GM18511 (cell line): ENCODE data around the gene MARS1.

Source experiments
- ATAC-seq: cut with Tn5 transposase; IDR thresholded peaks from one replicate; pipeline ENCODE4 v1.9.1; 2021; ENCODE audit warnings: mild to moderate bottlenecking, moderate library complexity; ENCODE audit not compliant: unreplicated experiment

MARS1 gene

GRCh38 chr12:57526477-57527126 lies 38.7 kb downstream of the MARS1 start:
- ATAC-seq = no peak

DNA sequence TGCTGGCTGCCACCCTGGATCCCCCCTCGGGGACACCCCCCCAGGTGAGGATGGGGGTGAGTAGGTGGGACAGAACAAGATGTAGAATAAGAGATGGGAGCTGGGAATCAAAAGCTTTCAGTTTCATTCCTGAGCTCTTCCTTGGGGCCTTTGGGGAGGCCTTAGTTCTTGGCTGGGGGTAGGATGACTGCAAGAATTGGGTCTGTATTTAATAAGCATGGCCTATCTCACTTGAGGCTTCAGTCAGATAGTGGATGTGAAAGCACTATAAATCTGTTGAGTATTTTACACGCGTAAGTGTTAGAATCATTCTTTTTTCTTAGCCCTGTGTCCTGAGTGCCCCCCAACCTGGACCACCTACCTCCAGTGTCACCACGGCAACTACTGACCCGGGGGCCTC lies 39.3 kb downstream of the MARS1 start:
- ATAC-seq = no peak

GRCh38 chr12:57528176-57528575 lies 40.3 kb downstream of the MARS1 start:
- ATAC-seq = no peak

DNA sequence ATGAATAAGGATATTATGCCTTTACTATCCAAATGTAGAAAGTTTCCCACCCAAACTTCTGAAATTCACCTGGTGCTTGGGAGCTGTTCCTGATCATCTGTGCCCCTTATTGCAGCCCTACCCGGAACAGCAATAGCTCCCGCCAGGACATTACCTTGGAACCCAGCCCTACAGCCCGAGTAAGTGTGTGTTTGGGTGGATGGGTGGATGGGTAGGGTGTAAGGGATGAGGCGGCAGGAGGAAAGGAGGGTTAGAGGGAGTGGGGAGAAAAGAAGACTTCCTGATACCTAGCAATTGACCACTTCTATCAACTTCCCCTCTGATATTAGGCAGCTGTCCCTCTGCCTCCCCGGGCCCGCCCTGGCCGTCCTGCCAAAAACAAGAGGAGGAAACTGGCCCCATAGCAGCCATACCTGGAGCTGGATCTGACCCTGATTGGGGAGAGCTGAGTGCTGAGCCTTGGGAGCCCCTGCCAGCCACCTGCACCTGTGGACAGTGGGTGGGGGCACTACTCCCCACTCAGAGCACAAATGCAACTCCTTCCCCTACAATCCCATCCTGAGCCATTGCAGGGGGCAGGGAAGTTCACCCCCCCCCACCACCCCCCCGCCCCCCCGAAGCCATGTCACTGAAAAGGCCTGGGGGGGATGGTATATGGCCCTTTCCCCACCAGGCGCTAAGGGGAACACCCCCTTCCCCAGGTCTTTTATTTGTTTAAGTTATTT lies 41.1 kb downstream of the MARS1 start:
- no peak for ATAC-seq

GRCh38 chr12:57529831-57530230 lies 42.0 kb downstream of the MARS1 start:
- no peak for ATAC-seq

- ATAC-seq = no peak
Observed at GRCh38 chr12:57530396-57531142, 42.7 kb downstream of the MARS1 start.

DNA sequence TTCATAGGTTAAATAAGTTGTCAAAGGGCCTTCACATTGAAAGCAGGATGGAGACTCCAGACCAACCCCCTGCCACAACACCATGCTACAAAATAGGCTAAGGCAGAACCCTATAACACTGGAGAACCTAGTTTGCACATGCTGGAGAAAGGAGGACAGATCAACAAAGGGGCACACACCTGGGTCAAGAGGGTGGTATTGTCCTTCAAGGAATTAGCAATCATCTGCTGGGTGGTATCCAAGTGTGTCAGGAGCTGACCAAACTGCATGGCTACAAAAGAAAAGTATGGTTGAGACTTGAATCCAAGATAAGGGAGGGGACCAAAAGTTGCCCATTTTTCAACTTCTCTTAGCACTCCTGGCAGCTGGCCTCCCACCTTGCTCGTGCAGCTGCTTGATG lies 44.0 kb downstream of the MARS1 start:
- no peak for ATAC-seq

DNA sequence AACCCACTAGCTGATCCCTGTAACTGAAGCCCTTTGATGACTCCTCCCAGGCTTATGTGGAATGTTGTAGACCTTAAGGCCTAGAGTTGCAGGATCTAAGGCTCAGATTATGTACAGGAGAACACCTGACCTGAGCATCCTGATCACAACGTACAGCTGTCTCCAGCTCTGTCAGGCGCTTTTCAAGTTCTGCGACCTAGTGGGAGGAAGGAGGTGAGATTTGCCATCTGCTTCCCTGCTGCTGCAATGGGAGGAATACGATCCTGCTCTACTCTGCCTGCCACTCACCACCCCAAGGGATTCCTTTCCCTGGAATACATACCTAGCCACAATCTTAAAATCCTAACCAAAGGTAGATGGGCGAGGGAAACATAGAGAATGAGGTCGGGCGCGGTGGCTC lies 45.2 kb downstream of the MARS1 start:
- no peak for ATAC-seq

GRCh38 chr12:57534250-57534649 lies 46.4 kb downstream of the MARS1 start:
- no peak for ATAC-seq

DNA sequence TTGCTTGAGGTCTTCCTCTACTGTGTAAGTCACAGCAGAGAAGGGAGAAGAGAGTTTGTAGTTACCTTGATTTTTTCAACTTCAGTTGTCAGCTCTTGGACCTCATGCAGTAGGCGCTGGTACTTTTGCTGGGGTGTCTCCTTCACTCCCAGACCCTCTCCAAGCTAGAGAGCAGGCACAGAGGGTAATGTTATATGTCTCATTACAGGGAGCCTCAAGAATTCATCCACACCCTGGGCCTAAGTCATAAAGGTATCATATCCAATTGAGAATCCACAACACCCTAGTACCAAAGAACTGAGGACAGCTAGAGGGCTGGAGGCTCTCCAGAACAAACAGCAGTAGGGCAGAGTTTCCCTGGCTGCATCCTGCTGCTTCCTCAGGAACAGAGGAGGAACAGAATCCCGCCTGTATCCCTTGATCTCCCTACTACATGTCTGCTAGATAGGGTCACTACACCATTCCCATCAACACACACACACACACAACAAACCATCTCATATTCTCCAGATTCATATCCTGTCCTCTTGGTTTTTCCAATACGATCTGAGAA lies 47.2 kb downstream of the MARS1 start:
- ATAC-seq = no peak

- ATAC-seq = no peak
Observed at GRCh38 chr12:57535764-57536596, 48.1 kb downstream of the MARS1 start.

DNA sequence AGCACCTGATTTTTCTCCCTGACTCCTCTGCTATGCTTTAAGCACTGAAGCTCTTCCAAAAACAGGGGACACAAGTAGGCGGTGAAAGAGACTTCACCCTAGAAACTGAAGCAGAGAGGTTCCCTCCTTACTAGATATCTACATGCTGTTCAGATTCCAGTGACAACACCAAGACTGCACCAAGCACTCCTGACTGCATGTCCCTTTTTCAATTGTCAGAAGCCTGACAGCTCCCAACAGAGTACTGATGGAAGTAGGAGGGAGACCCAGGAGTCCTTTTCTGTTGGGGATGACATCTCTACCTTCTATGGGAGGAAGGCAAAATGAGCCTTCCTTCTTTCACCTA lies 48.7 kb downstream of the MARS1 start:
- no peak for ATAC-seq

DNA sequence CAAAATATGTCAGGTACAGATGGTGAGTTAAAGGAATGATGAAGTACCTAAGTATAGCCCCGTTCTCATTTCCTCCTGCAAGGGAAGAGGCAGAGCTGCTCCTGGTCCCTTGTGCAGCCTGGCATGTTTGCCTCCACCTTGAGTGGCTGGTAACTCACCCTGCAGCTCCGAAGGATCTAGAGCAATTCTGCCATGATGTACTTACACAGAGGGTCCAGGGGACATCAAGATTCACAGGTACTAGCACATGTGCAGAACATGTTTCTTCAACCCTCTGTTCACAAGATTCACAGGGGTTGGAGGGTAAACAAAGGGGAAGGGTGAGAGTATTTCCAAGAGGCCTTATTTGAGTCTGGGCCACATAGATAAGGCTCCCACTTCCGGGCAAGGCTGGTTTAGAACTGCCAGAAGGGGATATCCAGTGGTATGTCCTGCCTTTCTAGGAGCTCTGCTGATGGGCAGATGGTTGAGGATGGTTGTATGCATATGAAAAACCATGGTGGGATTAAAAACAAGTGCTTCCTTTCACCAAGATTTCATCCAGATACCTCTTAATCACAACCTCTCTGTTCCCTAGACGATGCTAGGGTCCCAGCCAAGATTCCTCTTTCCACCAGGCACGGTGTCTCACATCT lies 51.4 kb downstream of the MARS1 start:
- no peak for ATAC-seq

- ATAC-seq = no peak
Observed at GRCh38 chr12:57541001-57541400, 53.1 kb downstream of the MARS1 start.

- ATAC-seq = no peak
Observed at GRCh38 chr12:57541717-57542116, 53.8 kb downstream of the MARS1 start.

- no peak for ATAC-seq
Observed at GRCh38 chr12:57543581-57543980, 55.7 kb downstream of the MARS1 start.

DNA sequence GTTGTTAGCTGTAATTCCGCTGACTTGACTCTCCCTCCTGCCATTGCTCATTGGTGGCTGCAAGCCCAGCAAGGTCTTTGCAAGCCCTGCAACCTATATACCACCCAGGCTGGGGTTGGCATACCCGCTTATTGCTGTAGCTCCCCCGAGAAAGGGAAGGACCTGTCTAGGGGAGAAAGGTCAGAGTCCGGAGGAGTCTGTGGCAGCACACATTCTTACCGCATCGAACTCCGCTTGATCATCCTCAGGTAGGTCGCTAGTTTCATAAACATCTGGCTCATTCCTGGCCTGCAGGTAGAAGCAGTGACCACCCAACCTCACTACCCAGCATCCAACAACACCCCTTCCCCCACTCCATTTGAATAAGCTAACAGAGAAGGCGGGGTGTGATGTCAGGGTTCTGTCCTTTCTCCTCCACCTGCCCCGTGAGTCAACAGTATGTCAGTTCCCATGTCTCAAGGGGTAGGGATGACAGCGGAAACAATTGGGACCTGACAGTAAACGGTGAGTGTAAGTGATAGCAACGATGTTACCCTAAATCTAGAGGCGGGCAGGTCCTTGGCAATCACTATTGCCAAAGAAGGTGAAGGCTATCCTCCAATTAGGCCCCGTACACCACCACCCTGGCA lies 58.1 kb downstream of the MARS1 start:
- no peak for ATAC-seq

DNA sequence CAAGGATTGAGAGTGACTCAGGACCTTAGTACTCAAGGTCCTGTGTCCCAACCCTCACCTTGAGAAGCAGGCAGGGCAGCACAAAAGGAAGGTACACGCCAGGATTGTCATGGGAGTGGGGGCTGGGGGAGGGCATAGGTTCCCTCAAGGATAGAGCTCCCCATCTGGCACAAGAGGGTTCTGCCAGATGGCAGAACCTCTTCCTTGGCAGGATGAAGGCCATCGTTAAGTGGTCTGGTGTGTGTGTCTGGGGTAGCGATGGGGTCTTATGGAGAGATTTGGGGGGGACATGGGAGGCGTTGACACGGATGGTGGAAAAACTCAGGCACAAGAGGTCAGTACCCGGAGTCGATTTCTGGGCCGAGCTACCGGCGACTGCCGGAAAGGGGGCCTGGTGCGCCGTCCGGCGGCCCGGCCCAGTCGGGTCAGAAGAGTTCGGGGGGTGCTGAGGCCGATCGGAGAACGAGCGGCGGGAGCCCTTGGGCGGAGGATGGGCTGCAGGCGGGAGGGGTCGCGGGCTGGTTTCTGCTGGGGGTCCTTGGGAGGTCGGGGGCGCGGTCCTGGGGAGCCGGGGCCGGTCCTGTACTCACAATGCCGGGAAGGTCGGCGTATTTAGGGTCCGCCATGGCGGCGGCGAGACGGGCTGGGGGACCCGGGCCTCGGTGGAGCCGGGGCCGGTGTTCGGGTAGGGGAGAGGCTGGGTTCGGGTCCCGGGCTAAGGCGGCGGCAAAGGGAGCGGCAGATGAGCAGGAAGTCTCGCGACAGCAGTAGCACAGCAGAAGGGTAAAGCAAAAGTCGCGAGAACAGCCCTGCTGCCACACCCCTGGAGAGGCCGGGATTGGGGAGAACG lies 58.8 kb downstream of the MARS1 start, which contains the start of gene DCTN2:
TSS of gene DCTN2 (minus strand) at position 755 of the 850 bp plus-strand sequence. CDS start at position 626, 129 bp downstream.
- ATAC-seq = peak; percentile 98
